ACHN (cell line): Measurements from ENCODE around the gene KIAA1586.
"Not testable (repeated sequence)": the region's sequence is repeated elsewhere in the genome, so short reads cannot be mapped to it uniquely, and the experiment has no call there.

Experiments used
- DNase-seq: peaks from one replicate; pipeline ENCODE4 v3.0.0-alpha.2; 2015
- in situ Hi-C: cut with HindIII; loops from 2 replicates; pipeline ENCODE4 v1.10.0; 2017; ENCODE audit warnings: low sequenced_read_pairs, low pct_ligation_motif_present, low pct_unique_long_range_greater_than_20kb

KIAA1586 gene

GRCh38 chr6:57035549-57035948 lies 10.9 kb upstream of the KIAA1586 start:
- in situ Hi-C loops = no loop called here
- no peak for DNase-seq

DNA sequence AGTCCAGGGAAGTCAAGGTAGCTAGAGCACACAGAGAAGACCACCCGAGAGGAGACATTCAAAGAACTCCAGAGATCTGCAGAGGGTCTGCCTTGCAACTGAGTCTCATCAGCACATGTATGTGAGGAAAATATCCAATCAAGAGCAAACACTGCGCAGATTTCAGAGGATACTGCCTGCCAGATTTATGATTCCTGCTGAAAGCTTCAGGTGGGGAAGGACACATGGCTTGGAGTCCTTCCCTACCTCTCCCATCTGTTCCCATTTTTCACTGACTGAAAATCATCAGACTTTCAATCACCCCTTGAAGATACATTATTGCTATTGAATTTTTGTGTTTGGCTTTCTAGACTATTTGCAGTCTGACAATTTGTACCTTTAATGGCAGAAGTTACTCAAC lies 7.6 kb upstream of the KIAA1586 start:
- in situ Hi-C loops = no loop called here
- DNase-seq = no peak

DNA sequence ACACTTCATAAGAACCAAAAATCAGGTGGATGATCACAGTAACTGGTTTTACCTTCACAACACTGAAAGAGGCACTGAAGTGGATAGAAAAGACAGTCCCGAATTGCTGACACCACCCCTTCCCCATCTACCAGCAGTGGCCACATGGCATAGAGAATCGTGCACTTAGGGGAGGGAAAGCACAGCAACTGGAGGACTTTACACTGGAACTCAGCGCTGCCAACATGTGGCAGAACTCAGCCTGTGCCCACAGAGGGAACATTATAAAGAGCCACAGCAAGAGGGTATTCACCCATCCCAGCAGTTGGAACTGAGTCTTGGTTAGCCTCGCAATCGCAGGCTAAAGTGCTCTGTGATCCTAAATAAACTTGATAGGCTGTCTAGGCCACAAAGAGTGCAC lies 6.5 kb upstream of the KIAA1586 start:
- DNase-seq = peak; percentile 19
- in situ Hi-C loops = no loop called here

- DNase-seq, in situ Hi-C loops: not testable (repeated sequence)
Measured at GRCh38 chr6:57044061-57044460, 2.4 kb upstream of the KIAA1586 start.

GRCh38 chr6:57044568-57044967 lies 1.9 kb upstream of the KIAA1586 start:
- DNase-seq = no peak
- in situ Hi-C loops = no loop called here

GRCh38 chr6:57047257-57047585 lies 728 bp downstream of the KIAA1586 start:
- DNase-seq, in situ Hi-C loops: not testable (repeated sequence)

DNA sequence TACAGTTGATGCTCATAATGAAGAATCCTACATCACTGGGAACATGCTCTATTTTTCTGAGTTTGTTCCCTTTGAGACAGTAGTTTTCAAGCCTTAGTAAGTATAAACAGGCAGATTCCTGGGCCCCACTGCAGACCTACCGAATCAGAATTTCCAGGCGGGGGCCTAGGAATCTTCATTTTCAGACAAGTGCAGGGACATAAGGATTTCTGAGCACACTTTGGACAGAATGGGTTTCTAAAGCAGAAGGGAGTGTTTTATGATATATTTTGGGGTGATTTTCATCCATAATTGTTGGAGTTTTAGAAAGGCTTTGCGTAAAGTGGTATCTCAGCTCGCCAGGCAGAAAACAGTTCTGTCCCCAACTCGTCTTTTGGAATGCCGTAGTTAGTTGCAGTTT lies 1.4 kb downstream of the KIAA1586 start:
- DNase-seq, in situ Hi-C loops: not testable (repeated sequence)

DNA sequence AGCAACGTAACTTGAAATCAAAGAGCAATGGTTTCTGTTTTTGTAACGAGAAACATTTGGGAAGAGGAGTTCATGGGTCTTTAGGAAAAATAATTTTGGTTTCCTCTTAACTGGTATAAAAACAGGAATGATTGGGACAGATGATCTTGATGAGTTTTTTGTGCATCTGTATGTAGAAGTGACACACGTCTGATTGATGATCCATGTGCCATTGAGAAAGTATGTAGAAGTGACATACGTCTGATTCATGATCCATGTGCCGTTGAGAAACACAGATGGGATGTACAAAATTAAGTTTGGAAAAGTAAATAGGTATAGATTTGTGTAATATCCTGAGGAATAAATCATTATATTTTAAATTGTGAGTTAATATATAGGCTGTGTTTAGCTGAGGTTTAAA lies 2.1 kb downstream of the KIAA1586 start:
- no peak for DNase-seq
- in situ Hi-C loops = no loop called here

GRCh38 chr6:57063847-57064246 lies 17.4 kb downstream of the KIAA1586 start:
- no peak for DNase-seq
- in situ Hi-C loops = no loop called here

DNA sequence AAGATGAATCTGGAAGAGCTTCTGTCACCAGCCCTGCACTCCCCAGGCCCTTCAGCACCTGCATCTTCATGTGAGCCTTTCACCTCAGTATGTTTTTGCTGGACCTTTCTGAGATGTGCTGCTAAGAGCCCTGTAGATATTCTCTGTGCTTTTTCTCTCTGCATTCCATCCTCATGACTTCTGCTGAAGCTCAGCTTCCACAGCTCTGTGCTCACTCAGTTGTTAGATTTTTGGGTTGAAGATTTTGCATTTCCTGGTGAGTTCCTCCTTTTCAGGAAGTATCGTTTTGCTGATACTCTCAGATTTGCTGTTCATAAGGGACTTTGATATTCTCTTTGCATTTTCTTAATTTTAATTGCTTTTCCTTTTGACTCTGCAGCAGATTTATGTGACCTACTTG lies 18.3 kb downstream of the KIAA1586 start:
- in situ Hi-C loops = no loop called here
- no peak for DNase-seq

DNA sequence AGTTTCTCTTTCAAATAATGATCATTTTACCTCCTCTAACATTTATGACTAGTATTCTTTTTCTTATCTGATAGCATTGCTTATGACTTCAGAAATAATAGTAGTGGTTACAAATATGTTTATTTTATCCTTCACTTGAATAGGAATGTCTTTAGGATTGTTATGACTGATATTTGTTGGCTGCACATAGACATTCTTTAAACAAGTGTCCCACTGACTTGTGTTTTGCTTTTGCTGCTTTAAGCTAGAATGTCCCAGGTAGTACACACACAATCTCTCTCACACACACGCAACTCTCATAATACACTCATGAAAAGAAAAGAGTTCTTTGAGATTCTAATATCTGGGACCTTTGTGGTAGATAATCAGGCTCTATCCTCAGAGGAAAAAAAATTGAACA lies 21.6 kb downstream of the KIAA1586 start:
- no peak for DNase-seq
- in situ Hi-C loops = no loop called here

- no peak for DNase-seq
- in situ Hi-C loops = no loop called here
Measured at GRCh38 chr6:57069228-57069627, 22.7 kb downstream of the KIAA1586 start.

- in situ Hi-C loops = no loop called here
- no peak for DNase-seq
Measured at GRCh38 chr6:57069920-57070331, 23.4 kb downstream of the KIAA1586 start.

DNA sequence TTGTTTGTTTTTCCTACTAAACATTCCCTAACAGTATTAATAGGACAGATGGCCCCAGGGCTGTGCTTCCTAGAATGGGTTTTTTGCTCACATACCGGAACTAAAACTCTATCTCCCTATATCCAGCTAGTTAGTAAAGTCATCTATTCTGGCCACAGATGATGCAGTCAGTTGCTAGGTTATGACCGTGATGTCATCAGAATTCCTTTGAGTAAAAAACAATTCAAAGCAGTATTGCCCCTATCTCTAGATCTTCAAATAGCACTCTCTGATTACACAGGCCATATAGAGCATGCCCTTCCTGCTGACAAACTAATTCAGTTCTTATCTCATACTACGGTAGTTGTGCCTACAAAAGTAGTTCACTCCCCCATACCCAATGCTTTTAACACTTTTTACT lies 25.6 kb downstream of the KIAA1586 start:
- in situ Hi-C loops = no loop called here
- DNase-seq = no peak

DNA sequence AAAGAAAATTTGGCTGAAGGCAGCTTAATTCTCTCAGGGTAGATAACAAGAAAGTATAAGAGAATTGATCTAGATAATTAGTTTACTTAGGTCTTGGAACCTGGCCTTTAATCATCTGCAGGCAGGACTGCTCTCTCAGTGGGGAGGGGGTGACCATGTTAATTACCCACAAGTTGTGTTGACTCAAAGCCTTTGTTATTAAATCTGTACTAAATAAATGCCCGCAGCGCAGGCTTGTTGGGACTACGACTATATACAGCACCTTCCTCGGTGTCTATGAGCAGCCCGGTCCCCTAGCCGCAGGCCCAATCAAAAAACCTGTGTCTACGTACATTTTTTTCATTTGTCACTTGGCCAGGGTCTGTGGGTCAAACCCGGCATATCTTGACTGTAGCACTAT lies 27.9 kb downstream of the KIAA1586 start:
- in situ Hi-C loops = no loop called here
- DNase-seq = no peak

- no peak for DNase-seq
- in situ Hi-C loops = no loop called here
Measured at GRCh38 chr6:57075092-57075491, 28.6 kb downstream of the KIAA1586 start.

DNA sequence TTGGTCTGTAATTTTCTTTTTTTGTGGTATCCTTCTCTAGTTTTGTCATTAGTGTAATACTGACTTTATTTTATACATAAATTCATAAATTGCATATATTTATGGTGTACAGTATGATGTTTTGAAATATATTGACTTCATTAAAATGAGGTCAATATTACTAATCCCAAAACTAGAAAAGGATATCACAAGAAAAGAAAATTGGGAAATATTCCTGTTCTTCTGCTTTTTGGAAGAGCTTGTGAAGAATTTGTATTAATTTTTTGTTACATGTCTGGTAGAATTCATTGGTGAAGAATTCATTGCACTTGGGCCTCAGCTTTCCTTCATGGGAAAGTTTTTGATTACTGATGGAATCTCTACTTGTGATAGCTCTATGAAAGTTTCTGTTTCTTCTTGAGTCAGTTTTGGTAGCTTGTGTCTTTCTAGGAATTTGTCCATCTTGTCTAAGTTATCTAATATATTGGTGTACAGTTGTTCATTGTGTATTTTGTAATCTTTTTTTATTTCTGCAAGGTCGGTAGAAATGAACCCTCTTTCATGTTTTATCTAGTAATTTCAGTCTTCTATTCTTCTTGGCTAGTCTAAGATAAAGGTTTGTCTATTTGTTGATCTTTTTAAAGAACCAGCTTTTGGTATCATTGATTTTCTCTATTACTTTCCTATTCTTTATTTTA lies 32.2 kb downstream of the KIAA1586 start:
- DNase-seq = no peak
- in situ Hi-C loops = no loop called here

DNA sequence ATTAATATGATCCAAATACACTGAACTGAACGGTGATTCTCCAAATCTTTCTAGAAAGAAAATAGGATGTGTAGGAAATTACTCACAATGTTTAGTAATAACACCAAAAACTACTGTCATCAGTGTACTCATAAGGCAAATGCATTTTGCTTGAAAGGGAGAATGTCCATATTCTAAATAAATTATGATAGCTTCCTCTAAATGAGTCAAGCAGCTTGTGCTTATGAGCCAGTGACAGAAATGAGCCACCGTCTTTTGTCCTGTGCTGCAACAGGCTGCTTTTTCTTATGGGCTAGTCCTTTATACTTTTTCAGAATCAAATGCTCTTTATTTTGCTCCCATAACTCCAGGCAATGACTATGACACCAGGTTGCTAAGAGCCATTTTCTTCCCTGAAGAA lies 39.0 kb downstream of the KIAA1586 start:
- in situ Hi-C loops = no loop called here
- no peak for DNase-seq

GRCh38 chr6:57086843-57087242 lies 40.4 kb downstream of the KIAA1586 start:
- in situ Hi-C loops = no loop called here
- DNase-seq = no peak

DNA sequence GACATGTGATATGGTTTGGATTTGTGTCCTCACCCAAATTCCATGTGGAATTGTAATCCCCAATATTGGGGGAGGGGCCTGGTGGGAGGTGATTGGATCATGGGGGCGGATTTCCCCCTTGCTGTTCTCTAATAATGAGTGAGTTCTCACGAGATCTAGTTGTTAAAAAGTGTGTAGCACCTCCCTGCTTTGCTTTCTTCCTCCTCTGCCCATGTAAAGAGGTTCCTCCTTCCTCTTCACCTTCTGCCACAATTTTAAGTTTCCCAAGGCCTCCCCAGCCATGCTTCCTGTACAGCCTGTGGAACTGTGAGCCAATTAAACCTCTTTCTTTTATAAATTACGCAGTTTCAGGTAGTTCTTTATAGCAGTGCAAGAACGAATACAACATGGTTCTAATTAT lies 41.4 kb downstream of the KIAA1586 start:
- DNase-seq = no peak
- in situ Hi-C loops = no loop called here

DNA sequence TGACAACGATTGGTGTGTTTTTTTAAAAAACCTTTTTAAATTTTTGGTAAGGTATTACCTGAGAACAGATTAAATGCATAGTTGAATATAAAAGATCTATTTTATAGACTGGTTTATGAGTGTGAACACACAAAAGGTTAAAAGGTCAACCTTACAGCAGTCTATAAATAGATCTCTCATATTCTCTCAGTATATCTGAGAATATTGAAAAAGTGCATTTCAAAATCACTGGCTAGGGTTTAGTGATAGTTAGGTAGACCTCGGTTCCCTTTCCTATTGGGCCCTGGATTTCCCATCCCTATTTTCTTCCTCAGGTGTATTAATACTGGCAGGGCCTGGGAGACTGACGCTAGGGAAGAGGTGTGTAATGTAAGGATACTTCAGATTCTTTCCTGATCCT lies 42.8 kb downstream of the KIAA1586 start:
- DNase-seq = no peak
- in situ Hi-C loops = no loop called here
